HTR-8/SVneo (cell line): ENCODE results near the gene CTPS2.
"Not testable (repeated sequence)": the region's sequence is repeated elsewhere in the genome, so short reads cannot be mapped to it uniquely, and the experiment has no call there.

Experiments used
- DNase-seq: peaks from one replicate; pipeline ENCODE4 v3.0.0; 2011; ENCODE audit warnings: low spot score, mixed read lengths; ENCODE audit not compliant: insufficient read length
- FAIRE-seq: peaks from 2 replicates; lab custom pipeline; 2011; peaks lifted over from hg19 to GRCh38; lab: Jason Lieb, UNC

CTPS2 gene

GRCh38 chrX:16617382-16617781 is 95.1 kb downstream of the CTPS2 start:
- FAIRE-seq: no peak
- no peak for DNase-seq

- FAIRE-seq (no peak), DNase-seq (no peak)
Observed at GRCh38 chrX:16612257-16612897, 100.1 kb downstream of the CTPS2 start.

GRCh38 chrX:16610654-16611053 is 101.8 kb downstream of the CTPS2 start:
- FAIRE-seq, DNase-seq: not testable (repeated sequence)

GRCh38 chrX:16610121-16610621 is 102.3 kb downstream of the CTPS2 start:
- FAIRE-seq (no peak), DNase-seq (no peak)

- no peak for DNase-seq
Observed at GRCh38 chrX:16606142-16606720, 106.2 kb downstream of the CTPS2 start.

GRCh38 chrX:16604337-16604736 is 108.1 kb downstream of the CTPS2 start:
- FAIRE-seq (no peak), DNase-seq (no peak)

More at GRCh38 chrX:16606142-16606720, 106.2 kb downstream of the CTPS2 start:
- no peak for FAIRE-seq

- no peak for DNase-seq
- no peak for FAIRE-seq
Observed at GRCh38 chrX:16603822-16604221, 108.6 kb downstream of the CTPS2 start.

GRCh38 chrX:16603235-16603634 is 109.2 kb downstream of the CTPS2 start:
- DNase-seq, FAIRE-seq: not testable (repeated sequence)

GRCh38 chrX:16601885-16602284 is 110.6 kb downstream of the CTPS2 start:
- no peak for DNase-seq
- no peak for FAIRE-seq

GRCh38 chrX:16594490-16594889 is 118.0 kb downstream of the CTPS2 start:
- DNase-seq (no peak), FAIRE-seq (no peak)

GRCh38 chrX:16593801-16594200 is 118.7 kb downstream of the CTPS2 start:
- FAIRE-seq (peak; percentile 42), DNase-seq (no peak)

- FAIRE-seq: no peak
- DNase-seq: no peak
Observed at GRCh38 chrX:16592194-16592770, 120.2 kb downstream of the CTPS2 start.

- DNase-seq: no peak
- no peak for FAIRE-seq
Observed at GRCh38 chrX:16589826-16590225, 122.6 kb downstream of the CTPS2 start.

GRCh38 chrX:16589211-16589610 is 123.3 kb downstream of the CTPS2 start:
- no peak for DNase-seq

GRCh38 chrX:16588266-16588665 is 124.2 kb downstream of the CTPS2 start:
- FAIRE-seq: no peak
- no peak for DNase-seq

More at GRCh38 chrX:16589211-16589610, 123.3 kb downstream of the CTPS2 start:
- no peak for FAIRE-seq

- FAIRE-seq (no peak), DNase-seq (no peak)
Observed at GRCh38 chrX:16587836-16588235, 124.6 kb downstream of the CTPS2 start.

- DNase-seq (no peak), FAIRE-seq (no peak)
Observed at GRCh38 chrX:16586377-16587112, 125.9 kb downstream of the CTPS2 start.

GRCh38 chrX:16585486-16586376 is 126.7 kb downstream of the CTPS2 start:
- no peak for DNase-seq
- FAIRE-seq: no peak

- FAIRE-seq, DNase-seq: not testable (repeated sequence)
Observed at GRCh38 chrX:16580004-16580797, 132.3 kb downstream of the CTPS2 start.
